GM18508 (cell line): Measurements from ENCODE around the gene ACTN3.
"Not testable (repeated sequence)": the region's sequence is repeated elsewhere in the genome, so short reads cannot be mapped to it uniquely, and the experiment has no call there.

Source experiments
- ATAC-seq: cut with Tn5 transposase; IDR thresholded peaks from one replicate; pipeline ENCODE4 v1.9.1; 2021; ENCODE audit warnings: moderate number of reproducible peaks; ENCODE audit not compliant: insufficient read depth, unreplicated experiment

ACTN3 gene

DNA sequence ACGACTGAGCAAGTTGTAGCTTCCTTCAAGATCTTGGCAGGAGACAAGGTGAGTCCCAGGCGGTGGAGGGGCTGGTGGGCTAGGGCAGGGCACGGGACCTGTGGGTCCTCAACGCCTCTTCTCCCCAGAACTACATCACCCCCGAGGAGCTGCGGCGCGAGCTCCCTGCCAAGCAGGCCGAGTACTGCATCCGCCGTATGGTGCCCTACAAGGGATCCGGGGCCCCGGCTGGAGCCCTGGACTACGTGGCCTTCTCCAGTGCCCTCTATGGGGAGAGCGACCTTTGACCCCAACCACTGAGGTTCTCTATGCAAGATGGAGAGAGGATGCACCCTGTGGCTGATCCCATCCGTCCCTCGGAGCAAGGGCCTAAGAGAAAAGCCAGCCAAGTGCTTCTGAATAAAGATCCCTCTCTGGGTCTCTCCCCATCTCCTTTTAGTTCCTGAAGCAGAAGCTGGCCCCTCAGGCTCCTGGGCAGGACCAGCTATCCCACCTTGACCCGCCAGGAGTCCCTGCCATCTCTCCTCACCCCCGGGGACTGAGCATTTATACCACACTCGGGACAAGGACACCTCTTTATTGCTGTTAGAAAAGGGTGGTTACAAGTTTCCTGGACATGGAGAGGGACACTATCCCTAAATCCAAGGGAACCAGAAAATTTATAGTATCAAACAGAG, 16.3 kb downstream of the ACTN3 start:
- no peak for ATAC-seq

DNA sequence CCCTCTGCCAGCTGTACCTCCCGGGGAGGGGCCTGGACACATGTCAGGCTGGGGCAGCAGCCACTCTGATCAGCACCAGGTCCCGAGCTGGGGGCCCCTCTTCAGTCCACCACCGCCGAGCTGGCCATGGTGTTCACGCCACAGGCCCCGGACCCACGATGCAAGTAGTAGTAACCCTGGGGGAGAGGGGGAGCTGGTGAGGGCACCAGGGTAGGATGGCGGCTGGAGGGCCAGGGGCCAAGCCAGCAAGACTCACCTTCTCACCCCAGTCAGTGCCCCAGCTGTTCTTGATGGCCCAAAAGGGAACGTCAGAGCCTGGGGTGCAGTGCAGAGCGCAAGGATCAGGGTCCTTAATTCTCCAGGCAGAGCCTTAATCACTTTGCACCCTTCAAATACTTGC, 17.1 kb downstream of the ACTN3 start:
- no peak for ATAC-seq

DNA sequence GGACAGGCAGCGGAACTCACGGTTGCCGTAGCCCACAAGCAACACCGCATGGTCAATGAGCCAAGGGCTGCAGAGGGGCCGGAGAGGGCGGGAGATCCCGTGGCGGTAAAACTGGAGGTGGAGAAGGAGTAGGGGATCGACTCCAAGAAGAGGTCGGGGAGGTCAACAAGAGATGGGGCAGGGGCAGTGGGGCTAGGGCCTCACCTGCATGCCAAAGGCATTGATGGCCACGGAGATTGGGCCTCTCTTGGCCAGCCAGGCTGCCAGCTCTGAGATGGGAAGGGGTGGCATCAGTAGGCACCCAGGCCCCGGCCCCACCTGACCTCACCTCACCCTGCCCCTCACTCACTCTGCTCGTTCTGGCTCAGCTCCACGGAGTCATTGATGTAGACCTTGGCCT, 17.8 kb downstream of the ACTN3 start:
- no peak for ATAC-seq

GRCh38 chr11:66564984-66565383, 18.3 kb downstream of the ACTN3 start:
- ATAC-seq: no peak

GRCh38 chr11:66566221-66566620, 19.5 kb downstream of the ACTN3 start:
- no peak for ATAC-seq

DNA sequence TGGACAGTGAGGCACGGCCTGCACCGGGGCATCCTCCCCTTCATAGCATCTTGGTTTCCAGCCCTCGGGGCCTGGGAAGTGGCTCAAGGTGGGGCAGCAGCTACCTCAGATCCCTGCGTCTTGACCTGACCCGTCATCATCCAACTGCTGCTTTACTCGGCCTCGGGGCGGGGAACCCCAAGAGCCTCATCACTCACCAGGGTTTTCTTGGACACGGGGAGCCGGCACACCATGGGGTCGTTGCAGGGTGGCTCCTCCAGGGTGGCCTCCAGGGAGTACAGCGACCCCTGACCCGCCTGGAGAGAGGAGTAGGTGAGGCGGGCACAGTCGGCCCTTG, 21.1 kb downstream of the ACTN3 start:
- no peak for ATAC-seq

GRCh38 chr11:66568124-66568916, 21.6 kb downstream of the ACTN3 start, which contains the start of gene CTSF:
CTSF (minus strand) TSS chr11:66568606; CDS start chr11:66568486, 120 bp downstream.
- no peak for ATAC-seq

- ATAC-seq: no peak
Measured at GRCh38 chr11:66569076-66569475, 22.4 kb downstream of the ACTN3 start.

GRCh38 chr11:66570079-66570849, 23.6 kb downstream of the ACTN3 start:
- no peak for ATAC-seq

DNA sequence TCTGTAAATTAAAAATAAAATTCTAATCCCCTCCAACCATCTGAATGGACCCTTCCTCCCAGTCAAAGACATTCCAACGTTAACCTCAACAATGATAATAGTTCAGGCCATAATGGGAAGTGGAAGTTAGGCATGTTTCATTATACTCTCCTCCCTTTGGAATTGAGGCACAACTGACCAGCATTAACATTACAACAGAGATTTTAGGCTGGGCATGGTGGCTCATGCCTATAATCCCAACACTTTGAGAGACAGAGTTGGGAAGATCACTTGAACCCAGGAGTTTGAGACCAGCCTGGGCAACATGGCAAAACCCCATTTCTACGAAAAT, 24.1 kb downstream of the ACTN3 start:
- no peak for ATAC-seq

DNA sequence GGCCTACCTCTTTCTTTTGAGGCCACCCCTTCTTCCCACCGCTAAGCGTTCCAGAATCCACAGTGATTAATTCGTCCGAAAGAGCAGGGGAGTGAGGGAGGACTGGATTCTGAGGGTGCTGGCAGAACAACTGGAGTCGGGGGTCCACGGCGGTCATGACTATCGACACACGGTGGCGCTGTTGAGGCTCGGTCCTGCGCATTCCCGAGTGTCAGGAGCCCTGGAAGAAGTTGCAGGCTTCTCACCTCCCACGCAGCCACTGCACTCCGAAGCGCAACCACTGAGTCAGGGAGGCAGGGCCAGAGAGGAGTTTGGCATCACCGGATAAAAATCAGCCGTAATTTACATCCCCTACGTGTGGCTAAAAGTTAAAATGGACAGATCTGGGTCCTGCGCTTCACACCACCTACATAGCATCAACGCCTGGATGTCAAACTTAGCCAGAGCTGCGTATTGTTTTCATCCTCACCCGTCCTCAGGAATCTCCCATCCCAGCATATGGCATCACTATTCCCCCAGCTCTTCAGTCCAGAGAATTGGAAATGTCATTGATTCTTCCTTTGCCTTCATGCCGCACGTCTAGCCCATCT, 32.4 kb downstream of the ACTN3 start:
- no peak for ATAC-seq

DNA sequence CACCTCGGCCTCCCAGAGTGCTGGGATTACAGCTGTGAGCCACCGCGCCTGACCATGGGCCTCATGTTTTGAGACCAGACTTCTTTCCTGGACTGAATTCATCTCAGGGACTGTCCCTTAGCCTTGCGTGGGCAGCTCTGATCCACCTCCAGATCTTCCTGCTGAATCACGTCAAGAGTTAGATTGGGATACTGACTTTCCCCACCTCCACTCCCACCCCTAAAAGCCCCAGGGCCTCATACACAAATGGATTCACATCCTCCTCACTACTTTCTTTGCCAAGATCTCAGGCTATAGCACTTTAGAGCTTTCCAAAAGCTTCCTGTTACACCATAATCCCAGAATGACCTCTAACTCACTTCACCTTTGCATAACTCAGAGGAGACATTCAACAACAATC, 34.1 kb downstream of the ACTN3 start:
- no peak for ATAC-seq

DNA sequence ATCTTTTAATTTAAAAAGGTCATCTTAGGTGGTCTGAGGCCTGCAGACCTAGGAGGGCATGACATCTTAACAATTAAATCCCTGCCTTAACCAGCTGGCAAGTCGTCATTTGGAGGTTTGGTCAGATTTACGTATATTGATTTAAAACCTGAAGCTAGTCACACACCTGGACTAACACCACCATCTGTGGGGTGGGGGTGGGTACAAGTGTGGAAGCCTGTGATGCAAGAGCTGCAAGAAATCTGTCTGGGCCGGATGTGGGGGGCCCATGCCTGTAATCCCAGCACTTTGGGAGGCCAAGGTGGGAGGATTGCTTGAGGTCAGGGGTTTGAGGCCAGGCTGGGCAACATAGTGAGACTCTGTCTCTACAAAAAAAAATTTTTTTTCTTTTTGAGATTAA, 34.6 kb downstream of the ACTN3 start:
- no peak for ATAC-seq

- ATAC-seq: not testable (repeated sequence)
Measured at GRCh38 chr11:66582565-66583147, 36.0 kb downstream of the ACTN3 start.

DNA sequence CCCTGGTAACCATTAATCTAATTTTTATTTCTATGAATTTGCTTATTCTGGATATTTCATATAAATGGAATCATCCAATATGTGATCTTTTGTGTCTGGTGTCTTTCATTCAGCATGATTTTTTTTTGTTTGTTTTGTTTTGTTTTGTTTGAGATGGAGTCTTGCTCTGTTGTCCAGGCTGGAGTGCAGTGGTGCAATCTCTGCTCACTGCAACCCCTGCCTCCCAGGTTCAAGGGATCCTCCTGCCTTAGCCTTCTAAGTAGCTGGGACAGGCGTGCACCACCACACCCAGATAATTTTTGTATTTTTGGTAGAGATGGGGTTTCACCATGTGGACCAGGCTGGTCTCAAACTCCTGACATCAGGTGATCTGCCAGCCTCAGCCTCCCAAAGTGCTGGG, 38.7 kb downstream of the ACTN3 start:
- ATAC-seq: not testable (repeated sequence)

DNA sequence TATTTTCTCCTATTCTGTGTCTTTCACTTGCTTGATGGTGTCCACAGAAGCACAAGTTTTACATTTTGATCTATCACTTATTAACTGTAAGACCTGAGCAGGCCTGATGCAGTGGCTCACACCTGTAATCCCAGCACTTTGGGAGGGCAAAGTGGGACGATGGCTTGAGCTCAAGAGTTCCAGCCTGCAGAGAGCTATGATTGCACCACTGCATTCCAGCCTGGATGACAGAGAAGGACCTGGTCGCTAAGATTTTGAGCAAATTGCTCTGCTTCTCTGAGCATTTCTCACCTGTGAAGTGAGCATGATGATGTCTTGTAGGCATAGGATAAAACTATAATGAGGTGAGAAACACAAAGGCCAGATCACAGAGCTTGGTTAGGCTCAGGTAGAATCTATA, 39.4 kb downstream of the ACTN3 start:
- ATAC-seq: no peak

DNA sequence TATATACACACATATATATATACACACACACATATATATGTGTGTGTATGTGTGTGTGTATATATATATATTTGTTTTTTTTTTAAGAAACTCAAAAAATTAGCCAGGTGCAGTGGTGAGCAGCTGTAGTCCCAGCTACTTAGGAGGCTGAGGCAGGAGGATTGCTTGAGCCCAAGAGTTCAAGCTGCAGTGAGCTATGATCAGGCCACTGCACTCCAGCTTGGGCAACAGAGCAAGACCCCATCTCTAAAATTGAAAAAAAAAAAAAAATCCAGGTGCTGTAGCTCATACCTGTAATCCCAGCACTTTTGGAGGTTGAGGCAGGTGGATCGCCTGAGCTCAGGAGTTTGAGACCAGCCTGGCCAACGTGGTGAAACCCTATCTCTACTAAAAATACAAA, 42.6 kb downstream of the ACTN3 start:
- not testable (repeated sequence) for ATAC-seq

DNA sequence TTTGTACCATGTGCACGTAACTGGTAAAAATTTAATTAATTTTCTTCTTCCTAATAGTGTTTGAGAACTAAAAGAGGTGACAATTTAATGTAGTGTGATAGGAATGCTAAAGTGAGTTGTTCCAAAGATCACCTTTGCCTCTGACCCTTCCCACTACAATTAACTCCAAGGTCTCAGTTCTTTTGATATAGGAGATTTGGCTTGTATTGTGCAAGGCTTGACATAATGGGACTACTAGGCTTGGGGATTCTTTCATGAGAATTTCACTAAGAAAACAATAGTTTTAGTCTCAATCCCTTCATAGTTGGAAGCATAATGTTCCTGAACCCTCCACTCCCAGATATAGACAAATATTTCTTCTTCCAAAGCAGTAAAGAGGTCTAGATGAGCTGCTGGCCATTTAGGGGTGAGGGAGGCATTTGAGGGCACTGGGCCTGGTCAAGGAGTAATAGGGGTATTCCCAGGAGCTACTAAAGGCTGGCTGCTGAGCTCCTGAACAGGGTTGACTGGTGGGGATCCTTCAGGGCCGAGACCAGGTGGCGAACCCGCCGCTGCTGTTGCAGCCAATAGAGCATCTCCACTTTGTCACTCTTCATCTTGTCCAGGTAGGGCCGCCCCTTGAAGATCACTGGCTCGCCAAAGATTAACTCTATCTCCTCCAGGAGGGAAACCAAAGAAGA, 43.4 kb downstream of the ACTN3 start:
- no peak for ATAC-seq

DNA sequence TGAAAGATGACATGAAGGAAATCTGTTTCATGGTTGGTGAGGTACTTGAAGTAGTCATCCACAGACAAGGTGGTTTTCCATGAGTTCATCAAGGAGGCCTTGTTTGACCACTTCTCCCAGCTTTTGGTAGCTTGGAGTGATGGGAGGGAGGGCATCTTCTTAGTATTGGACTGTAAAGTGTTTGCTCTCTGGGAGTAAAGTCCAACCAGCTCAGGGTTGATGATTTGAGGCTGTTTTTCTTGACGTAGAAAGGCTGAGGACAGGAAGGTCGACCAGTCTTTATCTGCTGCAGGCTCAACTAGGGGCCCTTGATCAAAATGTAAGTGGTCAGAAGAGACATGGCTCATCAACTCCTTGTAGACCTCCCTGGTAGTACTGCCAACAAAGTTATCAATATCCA, 44.5 kb downstream of the ACTN3 start:
- ATAC-seq: no peak
